ENCODE measurements around the gene STKLD1.

The STKLD1 gene

DNA sequence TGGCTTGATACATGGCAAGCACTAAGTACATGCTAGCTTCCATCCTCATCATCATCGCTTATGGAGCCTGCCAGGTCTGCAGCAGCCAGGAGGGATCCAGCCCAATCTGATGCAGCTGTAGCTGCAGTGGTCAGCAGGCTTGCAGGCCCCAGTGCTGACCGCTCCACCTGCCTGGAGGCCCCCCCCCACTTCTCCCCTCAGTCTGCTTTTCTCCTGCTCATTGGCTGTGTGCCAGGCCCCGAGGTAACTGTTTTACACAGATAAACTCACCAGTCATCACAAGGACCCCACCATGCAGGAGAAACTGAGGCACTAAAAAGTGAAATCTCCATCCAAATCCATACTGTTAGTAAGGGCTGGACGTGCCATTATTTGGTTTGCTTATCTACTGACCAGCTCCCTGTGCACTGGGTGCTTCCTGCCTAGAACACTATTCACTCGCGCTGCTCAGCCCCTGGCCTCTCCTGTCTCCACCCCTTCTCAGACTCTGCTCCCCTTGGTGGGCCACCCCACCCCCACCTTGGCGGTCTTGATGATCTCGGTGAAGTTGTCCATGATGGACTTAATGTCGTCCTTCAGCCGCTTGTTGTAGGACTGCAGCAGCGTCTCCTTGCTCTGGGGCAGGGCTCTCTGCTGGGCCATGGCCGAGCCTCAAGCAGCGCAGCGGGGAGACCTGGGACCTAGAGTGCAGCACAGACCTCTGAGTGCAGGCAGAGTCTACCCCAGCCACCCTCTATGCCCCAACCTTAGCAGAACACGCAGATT is 30.0 kb upstream of the STKLD1 start:
- no peak for DNase-seq

DNA sequence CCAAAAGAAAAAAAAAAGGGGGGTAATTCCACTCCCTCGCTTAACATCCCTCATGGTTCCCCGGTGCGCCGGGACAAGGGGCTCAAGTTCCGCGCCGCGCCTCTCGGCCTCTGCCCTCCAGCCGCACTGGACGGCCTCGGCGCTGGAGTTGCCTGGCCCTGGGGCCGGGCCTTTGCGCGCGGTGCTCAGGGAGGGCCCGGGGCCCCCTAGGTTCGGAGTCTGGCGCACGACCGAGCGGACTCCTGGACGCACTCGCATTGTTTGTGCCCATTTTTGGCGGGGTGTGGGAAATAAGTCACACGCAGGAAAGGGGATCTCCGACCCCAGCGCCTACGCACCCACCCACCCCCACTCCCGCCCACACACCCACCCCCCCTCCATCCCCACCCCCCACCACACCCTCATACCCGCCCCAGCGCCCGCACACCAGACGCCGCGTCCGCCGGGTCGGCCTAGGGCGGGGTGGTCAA is 28.6 kb upstream of the STKLD1 start:
- DNase-seq: peak; percentile 47

DNA sequence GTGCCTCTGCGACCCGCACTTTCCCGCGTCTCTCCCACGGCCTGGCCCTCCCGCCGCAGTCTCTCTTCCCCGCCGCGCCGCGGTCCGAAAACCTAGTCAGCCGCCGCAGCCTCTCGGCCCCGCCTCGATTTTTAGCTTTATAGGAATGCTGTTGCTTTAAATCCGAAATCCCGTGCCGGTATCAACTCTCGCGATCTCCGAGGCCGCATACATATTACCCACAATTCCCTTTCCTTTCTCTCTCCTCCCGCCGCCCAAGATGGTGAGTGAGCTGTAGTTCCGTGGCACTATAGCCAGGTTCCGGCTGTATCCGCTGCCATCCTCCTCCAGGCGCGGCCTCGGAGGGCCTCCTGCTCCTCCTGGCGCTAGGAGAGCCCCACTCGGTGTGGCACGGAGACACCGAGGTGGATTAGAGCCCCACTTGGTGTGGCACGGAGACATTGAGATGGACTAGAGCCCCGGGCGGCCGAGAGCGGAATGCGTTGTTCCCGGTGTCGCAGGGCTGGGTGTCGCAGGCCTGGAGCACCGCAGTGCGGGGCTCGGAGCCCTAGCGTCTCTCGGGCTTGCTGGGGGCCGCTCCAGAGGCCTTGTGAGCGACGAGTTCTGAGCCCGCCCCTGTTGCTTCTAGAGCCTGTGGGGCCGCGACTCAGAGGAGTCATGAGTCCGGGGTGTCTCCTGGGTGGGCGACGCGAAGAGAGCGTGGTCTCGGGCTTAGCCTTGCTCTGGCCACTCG is 28.0 kb upstream of the STKLD1 start, which contains the start of the genes MED22 and RPL7A:
TSS of gene MED22 (minus strand) at position 147 of the 733 bp plus-strand sequence. CDS start 1,469 bp downstream, outside the sequence.
TSS of gene RPL7A (plus strand) at position 234 of the 733 bp plus-strand sequence. CDS start at position 260, 26 bp downstream.
- peak; percentile 90 for DNase-seq

DNA sequence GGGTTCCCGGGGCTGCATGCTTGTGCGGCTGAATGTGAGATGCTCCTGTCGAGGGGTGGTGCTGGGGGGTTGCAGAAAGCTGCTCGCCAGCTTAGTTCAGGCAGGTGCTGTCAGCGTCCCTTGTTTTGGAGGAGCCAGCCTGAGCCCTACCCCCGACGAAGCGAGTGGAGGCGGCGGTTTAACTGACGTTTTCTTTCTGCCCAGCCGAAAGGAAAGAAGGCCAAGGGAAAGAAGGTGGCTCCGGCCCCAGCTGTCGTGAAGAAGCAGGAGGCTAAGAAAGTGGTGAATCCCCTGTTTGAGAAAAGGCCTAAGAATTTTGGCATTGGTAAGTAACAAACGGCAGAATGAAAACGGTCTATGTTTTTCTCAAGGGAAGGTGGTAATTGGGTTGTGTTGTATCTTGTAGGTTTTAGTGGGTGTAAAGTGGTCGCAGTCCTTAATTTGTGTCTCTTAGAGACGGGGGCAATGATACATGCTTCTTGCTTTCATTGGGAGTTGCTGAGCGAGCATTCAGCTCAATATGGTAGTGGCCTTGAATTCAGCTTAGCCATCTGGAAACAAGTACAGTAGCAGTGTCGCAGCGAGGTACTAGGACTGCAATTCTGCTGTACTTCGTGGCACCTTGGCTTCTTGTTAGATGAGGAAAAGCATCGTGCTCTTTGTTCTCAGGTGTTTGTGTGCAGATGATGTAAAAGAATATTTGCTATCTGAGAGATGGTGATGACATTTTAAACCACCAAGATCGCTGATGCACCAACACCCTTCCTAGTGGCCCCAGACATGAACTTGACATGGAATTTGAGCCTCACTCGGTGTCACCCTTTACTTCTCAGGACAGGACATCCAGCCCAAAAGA is 27.2 kb upstream of the STKLD1 start:
- no peak for DNase-seq

DNA sequence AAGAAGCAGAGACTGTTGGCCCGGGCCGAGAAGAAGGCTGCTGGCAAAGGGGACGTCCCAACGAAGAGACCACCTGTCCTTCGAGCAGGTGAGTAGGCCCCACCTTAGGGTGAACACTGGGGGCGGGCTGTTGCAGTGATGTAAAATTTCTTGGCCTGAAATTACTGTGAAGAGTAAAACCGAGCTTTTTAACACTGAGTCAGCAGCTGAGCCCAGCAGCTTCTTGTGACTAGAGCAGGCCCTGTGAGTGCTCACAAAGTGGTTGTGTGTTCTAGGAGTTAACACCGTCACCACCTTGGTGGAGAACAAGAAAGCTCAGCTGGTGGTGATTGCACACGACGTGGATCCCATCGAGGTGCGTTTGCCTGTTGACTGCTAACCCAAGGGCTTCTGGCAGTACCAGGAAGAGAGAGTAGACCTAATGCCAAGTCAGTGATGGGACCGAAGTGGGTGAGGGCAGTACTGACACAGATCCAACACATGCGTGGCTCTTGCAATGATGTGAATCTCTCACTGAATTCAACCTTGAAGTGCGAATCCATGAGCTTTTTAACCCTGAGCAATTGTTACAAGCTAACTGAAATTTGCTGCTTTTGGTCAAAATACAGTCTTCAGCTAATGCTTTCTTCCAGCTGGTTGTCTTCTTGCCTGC is 26.1 kb upstream of the STKLD1 start:
- peak; percentile 30 for DNase-seq

DNA sequence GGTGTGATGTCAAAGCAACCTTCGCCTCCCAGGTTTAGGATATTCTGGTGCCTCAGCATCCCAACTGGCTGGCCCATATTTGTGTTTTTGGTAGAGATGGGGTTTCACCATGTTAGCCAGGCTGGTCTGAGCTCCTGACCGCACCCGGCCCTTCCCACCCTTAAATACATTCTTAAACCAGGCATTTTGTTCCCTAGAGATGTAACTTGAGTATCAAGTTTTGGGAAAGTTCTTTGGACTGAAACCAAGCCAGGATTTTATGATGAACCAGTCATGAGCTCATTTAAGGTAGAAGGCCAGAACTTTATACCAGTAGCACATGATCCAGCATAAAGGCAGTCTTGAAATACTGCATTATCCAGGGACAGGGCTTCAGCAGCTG is 24.6 kb upstream of the STKLD1 start:
- no peak for DNase-seq

DNA sequence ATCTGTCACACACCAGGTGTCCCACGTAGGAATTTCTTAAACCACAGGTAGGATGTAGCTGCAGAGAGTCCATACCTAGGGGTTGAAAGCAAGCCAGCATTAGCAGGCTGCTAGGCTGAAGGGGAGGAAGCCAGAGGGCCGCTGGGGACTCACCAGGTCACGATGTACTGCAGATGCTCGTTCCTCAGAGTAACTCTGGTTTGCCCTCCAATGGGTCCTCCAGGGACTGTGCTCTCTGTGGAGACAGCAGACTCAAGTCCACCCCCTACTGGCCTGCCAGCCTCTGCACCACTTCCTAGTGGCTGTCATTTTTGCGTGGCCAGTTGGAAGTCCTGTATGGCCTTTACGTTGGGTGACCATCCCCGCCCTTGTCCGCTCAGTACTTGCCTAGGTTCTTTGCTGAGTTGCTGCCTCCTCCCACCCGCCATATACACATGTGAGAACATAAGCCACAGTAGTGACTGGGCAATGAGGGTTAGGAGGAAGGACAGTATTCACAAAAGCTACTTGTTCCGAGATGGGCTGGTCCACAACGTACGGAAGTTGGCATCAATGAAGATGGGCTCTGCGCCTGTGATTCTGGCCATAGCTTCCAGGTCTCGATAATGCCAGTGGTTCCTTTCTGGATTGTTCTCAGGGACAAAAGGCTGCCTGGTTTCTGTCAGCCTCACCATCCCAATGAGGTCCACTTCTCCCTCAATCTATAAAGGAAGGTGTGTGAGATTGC is 24.1 kb upstream of the STKLD1 start:
- peak; percentile 30 for DNase-seq

DNA sequence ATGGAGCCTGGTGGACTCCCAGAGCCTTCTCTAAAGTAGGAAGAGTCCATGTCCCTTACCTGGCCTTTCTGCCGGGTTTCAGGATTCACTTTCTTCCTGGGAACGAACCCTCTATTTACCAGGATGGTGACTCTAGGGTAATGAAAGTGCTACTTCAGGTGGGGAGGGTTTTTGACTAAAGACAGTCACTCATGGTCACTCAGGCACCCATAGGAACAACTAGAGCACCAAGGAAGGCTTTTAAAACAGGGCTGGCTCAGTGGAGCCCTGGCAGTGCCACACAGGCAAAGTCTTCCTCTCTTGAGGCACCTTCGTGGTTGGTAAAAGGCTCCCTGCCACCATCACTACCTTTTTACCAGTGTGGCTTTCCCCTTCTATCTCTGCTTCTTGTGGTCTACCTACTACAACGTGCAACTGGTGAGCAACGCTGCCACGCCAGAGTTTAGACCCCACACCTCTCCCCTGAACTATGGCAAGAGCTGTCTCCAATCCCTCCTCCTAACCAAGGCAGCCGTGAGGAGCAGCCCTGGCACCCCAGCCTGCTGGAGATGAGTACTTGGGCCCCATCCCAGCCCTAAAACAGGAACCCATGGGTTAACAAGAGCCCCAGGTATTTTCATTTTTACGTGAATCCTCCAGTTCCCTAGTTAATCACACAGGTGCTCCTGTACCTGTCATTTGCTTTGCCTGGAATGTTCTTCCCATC is 23.4 kb upstream of the STKLD1 start:
- DNase-seq: no peak

DNA sequence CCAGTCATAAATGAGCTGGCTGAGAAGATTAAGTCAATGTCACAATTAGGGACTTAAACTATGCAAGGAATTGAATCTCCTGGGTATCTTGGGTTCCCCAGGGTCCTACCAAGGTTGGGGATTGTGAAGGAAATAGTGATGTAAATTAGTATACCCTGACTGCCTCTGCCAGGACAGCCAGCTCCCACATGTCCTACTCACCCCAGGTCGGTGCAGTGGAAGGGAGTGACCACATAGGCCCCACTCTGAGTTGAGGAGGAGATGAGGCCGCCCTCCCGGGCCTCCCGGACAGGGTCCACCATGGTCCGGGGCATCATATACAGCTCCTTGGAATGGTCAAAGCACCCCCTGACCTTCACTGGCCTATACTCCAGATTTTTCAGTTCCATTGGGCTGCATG is 22.6 kb upstream of the STKLD1 start:
- DNase-seq: no peak

DNA sequence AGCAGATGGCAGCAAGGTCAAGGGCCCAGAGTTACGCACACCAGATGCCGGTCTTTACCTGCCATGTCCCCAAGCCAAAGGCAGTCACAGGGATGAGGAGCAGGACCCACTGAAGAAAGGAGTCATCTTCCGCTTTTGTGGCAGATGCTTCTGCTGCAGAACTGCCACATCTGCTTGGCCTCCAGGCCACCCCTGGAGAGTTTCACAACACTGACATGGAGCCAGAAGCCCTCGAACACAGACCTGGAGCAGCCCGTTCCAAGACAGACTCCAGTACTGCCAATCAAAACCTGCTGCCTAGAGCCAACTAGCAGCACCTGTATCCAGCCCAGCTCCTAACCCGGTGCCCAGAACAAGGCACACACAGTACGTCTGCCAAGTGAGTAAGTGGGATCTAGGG is 21.4 kb upstream of the STKLD1 start:
- no peak for DNase-seq

DNA sequence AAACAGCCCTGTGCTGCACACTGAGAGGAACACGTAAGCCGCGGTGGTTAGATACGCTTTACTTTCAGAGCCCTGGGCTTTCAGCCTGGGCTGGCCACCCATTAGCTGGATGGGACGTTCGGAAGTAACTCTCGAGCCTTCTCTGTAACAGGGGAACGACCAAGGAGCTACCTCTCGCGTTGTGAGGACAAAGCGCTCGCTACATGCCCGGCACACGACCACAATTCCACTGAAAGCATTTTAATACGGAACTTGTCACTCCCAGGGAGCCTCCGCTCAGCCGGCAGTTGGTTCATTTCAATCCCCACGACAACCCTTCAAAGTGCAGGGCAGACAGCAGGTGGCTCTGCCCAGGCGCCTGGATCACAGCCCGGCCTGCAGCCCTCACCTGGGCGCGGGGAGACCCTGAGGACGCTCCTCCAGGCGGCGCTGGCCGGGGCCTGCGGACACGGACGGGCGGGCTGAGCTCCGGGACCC is 20.2 kb upstream of the STKLD1 start:
- DNase-seq: no peak

DNA sequence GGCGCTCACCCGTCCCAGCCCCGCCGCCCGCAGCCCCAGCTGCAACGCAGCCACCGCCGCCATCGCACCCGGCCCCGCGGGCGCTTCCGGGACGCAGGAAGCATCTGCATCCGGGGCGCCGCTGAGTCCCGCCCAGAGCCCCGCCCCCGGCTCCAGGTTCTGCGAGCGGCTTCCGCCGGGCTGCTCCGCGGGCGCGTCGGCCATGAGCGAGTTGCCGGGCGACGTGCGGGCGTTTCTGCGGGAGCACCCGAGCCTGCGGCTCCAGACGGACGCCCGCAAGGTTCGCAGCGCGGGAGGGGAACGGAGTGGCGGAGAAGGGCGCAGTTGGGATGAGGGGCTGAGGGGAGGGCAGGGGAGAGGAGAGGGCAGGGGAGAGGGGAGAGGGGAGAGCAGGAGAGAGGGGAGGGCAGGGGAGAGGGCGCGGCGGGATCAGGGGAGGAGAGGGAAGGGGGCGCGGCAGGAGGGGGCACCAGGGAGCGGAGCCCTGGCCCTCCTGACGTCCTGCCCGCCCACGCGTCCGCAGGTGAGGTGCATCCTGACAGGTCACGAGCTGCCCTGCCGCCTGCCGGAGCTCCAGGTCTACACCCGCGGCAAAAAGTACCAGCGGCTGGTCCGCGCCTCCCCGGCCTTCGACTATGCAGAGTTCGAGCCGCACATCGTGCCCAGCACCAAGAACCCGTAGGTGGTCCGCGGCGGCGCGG is 19.6 kb upstream of the STKLD1 start, which contains the start of the genes SURF1 and SURF2:
TSS of gene SURF1 (minus strand) at position 97 of the 701 bp plus-strand sequence. CDS start at position 63, 34 bp downstream.
TSS of gene SURF2 (plus strand) at position 160 of the 701 bp plus-strand sequence. CDS start at position 203, 43 bp downstream.
- DNase-seq: peak; percentile 91

DNA sequence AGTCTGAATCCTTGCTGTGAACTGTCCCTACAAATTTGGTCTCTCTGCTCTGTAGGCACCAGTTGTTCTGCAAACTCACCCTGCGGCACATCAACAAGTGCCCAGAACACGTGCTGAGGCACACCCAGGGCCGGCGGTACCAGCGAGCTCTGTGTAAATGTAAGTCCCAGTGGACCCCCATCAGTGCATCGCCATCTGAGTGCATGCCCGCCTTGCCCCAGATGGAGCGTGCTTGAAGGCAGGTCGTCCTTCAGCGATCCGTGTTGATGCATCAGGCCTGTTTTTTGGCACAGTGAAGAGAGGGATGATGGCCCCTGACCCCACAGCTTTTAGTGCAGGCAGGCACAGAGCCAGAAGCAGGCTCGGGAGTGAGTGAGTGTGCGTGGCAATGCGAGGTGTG is 18.5 kb upstream of the STKLD1 start:
- no peak for DNase-seq

DNA sequence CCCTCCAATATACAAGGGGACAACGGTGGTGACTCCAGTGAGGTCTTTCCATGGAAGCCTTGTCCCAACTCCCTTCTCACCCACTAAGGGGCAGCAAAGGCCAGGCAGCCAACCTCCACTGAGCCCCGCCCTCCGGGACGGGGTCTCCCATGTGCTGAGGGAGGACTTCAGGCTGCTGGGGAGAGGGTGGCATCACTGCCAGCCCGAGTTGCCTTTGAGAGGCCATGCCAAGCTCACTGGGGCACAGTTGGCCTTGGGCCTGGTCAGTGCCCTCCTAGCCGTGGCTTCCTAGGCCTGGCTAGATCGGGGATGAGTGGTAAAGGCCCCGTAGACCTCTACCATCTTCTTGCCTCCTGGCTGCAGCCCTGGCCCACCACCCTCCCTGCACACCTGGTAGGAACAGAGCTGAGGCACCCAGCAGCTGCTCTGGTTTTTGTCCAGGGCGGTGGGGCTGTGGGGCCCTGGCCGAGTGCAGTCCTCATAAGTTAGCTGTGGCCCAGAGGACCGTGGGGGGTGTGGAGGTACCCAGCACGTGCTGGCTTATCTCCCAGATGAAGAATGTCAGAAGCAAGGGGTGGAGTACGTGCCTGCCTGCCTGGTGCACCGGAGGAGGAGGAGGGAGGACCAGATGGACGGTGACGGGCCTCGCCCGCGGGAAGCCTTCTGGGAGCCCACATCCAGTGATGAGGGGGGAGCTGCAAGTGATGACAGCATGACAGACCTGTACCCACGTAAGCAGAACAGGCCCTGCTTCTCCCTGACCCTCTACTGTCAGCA is 16.6 kb upstream of the STKLD1 start:
- DNase-seq: no peak

DNA sequence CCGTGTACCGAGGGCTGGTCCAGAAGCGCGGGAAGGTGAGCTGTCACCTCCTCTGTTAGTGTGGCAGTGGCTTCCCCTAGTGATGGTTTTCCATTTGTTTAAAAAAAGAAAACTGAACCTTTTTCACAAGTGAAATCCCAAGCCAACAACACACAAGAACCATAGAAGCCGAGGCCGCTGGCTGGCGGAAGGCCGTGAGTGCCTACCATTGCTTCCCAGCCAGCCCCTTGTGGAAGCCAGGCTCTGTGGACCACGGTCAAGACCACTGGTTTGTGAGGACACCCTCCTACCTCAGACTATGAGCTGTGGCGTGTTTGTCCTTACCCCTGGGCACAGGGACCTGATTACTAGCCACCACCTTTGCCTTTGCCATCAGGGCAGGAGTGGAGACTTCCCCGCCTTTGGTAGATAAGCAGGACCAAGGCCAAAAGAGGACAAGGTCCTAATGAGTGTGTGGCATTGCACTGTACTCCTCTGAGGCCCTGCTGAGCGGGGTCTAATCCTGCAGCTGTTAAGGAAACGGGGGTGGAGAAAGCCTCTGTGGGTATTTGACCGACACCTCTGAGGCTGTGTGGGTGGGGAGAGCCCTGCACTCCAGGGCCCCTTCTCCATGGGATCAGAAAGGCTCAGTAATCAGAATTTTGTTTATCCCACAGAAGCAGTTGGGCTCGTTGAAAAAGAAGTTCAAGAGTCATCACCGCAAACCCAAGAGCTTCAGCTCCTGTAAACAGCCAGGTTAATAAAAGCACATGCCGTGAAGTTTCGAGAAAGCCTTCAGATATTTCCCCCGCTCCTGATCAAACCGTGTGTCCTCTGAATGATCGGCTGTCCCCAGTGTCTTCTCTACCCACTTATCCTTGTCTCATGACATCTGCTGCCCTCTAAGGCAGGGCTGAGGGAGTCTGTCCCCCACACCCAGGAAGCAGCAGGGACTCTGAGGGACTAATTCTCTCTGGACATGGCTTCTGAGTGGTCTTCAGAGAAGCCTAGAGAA is 15.5 kb upstream of the STKLD1 start:
- DNase-seq: no peak

DNA sequence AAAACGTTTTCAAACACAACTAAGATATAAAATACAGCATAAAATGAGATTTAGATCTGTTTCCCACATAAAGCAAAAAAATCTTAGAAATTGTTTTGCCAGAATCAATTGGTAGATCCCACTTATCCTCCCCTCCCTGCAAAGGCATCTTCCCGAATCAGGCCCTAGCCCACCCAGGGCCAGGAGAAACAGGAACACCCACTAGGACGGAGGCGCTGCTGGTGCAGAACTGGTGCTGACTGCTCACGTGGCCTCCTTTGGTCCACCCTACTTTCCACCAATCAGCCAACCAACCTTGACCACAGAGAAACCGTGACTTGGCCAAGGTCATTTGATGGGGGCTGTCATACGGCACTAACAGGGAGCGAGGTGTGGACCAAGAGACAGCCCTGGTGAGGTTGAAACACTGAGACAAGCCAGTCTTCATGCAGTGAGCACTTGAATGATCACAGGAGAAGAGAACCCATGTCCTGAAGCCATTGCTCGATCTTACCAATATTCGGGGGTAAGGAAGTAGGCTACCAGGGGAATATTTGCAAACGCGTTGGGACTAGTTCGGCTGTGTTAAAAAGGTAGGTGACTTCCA is 14.6 kb upstream of the STKLD1 start:
- DNase-seq: no peak

DNA sequence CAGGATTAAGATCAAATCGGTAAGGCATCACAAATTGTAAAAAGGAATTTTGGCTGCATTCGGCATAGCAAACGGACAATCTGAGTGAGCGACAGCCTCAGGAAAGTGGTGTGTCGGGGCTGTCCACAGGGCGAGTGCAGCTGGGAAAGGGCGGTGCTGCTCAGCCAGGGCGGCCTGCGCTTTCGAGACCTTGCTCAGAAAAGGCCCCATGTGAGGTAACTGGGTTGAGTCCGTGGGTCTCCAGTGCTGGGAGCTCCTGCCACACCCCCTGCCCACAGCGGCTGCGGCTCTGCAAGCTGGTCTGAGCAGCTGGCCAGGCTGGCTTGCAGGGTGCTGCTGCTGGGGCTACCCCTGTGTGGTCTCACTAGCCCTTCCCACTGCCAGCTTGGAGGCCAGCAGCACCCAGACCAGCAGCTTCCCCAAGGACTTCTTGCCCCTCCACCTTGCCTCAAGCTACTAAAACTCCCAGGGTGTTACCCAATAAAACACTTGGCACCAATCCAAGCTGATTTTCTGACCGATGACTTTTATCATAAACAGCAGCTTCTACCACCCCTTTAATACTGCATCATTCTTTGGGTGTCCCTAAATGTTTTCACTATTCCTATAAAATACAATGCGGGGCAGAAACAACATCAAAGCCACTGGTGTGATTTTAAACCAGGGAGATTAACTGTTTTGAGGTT is 13.7 kb upstream of the STKLD1 start:
- no peak for DNase-seq

Measured in stimulated activated naive CD4-positive, alpha-beta T cell treated with Interleukin-2 at 50 U/mL for 16 hours (primary cell).